ENCODE data around the gene ZGLP1.

Gene ZGLP1

GRCh38 chr19:10325732-10326131 is 16.1 kb upstream of the ZGLP1 start:
- no peak for DNase-seq

GRCh38 chr19:10321874-10322835 is 12.5 kb upstream of the ZGLP1 start:
- DNase-seq, result no peak

GRCh38 chr19:10321417-10321797 is 11.8 kb upstream of the ZGLP1 start:
- DNase-seq, result no peak

GRCh38 chr19:10320602-10321416 is 11.2 kb upstream of the ZGLP1 start:
- DNase-seq, result no peak

- no peak for DNase-seq
Observed at GRCh38 chr19:10318807-10319682, 9.4 kb upstream of the ZGLP1 start.

GRCh38 chr19:10317857-10318462 is 8.3 kb upstream of the ZGLP1 start:
- DNase-seq, result no peak

- DNase-seq, result no peak
Observed at GRCh38 chr19:10317045-10317856, 7.6 kb upstream of the ZGLP1 start.

- peak; percentile 86 for DNase-seq
Observed at GRCh38 chr19:10316229-10317044, 6.8 kb upstream of the ZGLP1 start.

GRCh38 chr19:10315335-10316214 is 6.0 kb upstream of the ZGLP1 start, which contains the start of gene FDX2:
Gene FDX2 (minus strand): TSS chr19:10316015. CDS start chr19:10315996, 19 bp downstream.
- DNase-seq, result peak; percentile 98

- no peak for DNase-seq
Observed at GRCh38 chr19:10306327-10306726, 3.3 kb downstream of the ZGLP1 start.

- DNase-seq, result no peak
Observed at GRCh38 chr19:10305139-10305806, 4.3 kb downstream of the ZGLP1 start.

GRCh38 chr19:10299545-10300458 is 9.8 kb downstream of the ZGLP1 start:
- DNase-seq, result peak; percentile 100

GRCh38 chr19:10295847-10296591 is 13.6 kb downstream of the ZGLP1 start:
- DNase-seq, result no peak

GRCh38 chr19:10295305-10295846 is 14.2 kb downstream of the ZGLP1 start:
- DNase-seq, result no peak

- no peak for DNase-seq
Observed at GRCh38 chr19:10294368-10294697, 15.3 kb downstream of the ZGLP1 start.

- no peak for DNase-seq
Observed at GRCh38 chr19:10293637-10294367, 15.8 kb downstream of the ZGLP1 start.
